Articular chondrocyte of knee joint (primary cell): ENCODE measurements around the gene UBE2H. TPM values are rescaled to one million over a fixed set of nuclear protein-coding genes. Genes with fewer than 3 reads are reported as not detected.

ENCODE experiments used
- small RNA-seq: library from RNA; depleted of rRNA; stranded (forward); fragments of <200 nt; gene quantifications from one replicate; pipeline ENCODE3, GENCODE V24; 2012
- total RNA-seq: library from RNA; depleted of rRNA; stranded (reverse); fragments of >200 nt; gene quantifications from 2 replicates; pipeline ENCODE4 v1.2.3, GENCODE V29; 2012

The UBE2H gene
- 68.7 and 80.4 TPM in 2 replicates for total RNA-seq

DNA sequence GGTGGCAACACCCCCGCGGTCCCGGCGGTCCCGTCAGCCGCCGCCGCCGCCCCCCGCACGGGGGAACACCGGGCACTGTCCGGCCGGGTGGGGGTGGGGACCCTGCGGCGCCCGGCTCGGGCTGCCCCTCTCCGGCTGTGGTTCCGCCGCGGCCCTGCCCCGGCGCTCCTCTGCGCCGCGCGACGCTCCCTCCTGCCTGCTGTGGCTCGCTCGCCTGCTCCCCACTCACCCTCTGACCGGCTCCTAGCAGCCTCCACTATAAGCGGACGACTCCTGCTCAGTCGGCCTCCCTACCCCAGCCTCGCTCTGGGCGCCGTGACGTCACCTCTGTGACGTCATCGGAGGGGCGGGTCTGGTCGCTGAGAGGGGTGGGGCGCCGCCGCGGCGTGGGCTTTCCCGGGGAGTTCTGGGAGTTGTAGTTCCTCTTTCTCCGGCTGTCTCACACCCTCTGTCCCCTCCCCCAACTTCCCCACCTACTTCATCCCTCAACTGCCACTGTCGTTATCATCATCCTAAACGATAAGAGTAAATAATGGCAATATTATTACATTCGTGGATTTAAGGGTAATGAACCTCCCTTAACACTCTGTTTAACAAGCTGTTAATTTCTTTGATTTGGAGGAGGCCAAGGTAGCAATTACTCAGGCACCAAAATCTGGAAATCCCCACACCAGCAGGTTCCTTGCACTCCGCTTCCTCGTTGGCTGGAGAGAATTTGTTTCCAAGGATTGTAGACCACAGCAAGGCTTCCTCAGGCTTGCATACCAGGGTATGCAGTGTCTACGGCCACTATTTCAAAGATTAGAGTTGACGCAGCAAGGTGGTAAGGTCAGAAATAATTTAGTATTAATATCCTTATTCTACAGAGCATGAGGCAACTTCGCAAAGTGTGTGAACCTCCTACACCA lies at the start of gene UBE2H:
TSS of gene UBE2H (minus strand) at position 308 of the 908 bp plus-strand sequence. CDS start 405 bp downstream, outside the sequence.

Small RNAs within 50 kb of the gene (small RNA-seq; reads per million reads assigned to genes)
- gene RF00019: not detected

Other genes with a start within 250 kb of the UBE2H start
- gene ZC3HC1, start 98.4 kb upstream of the UBE2H start, total RNA-seq: 16.7 and 18.7 TPM in 2 replicates
- 53.6 and 60.4 TPM in 2 replicates for gene KLHDC10, start 117.6 kb upstream of the UBE2H start, total RNA-seq